Measurements from ENCODE around the gene RNF128.
"Not testable (repeated sequence)": the region's sequence is repeated elsewhere in the genome, so short reads cannot be mapped to it uniquely, and the experiment has no call there.

RNF128 gene

GRCh38 chrX:106742805-106743204 lies 16.3 kb downstream of the RNF128 start:
- Histone ChIP-seq H3K4me1 (ENCODE audit: control insufficient read depth, insufficient read depth, low read length, unreplicated experiment) (no peaks in the 10 kb centered on the region), H3K27ac (ENCODE audit: low read depth, low read length) (no peak overlapping the region), H3K36me3 (ENCODE audit: insufficient read depth, low read length) (no peaks in the 10 kb centered on the region), H3K79me2 (ENCODE audit: control insufficient read depth, insufficient read depth, low read length, unreplicated experiment) (no peaks in the 10 kb centered on the region), H2AFZ (ENCODE audit: low read length, unreplicated experiment) (no peak overlapping the region), H3K4me3 (ENCODE audit: low read depth, low read length) (no peak overlapping the region), H3K27me3 (ENCODE audit: insufficient read depth, low read length) (no peaks in the 10 kb centered on the region)

- no peaks in the 10 kb centered on the region for H3K4me1 ChIP-seq (ENCODE audit: control insufficient read depth, insufficient read depth, low read length, unreplicated experiment)
- no peak overlapping the region for H3K27ac ChIP-seq (ENCODE audit: low read depth, low read length)
Observed at GRCh38 chrX:106748377-106748776, 21.9 kb downstream of the RNF128 start.

GRCh38 chrX:106751407-106751806 lies 24.9 kb downstream of the RNF128 start:
- Histone ChIP-seq H2AFZ (ENCODE audit: low read length, unreplicated experiment) (no peak overlapping the region), H3K36me3 (ENCODE audit: insufficient read depth, low read length) (no peaks in the 10 kb centered on the region), H3K27ac (ENCODE audit: low read depth, low read length) (no peak overlapping the region), H3K27me3 (ENCODE audit: insufficient read depth, low read length) (no peaks in the 10 kb centered on the region), H3K4me1 (ENCODE audit: control insufficient read depth, insufficient read depth, low read length, unreplicated experiment) (no peaks in the 10 kb centered on the region), H3K79me2 (ENCODE audit: control insufficient read depth, insufficient read depth, low read length, unreplicated experiment) (no peaks in the 10 kb centered on the region), H3K4me3 (ENCODE audit: low read depth, low read length) (no peak overlapping the region)

More at GRCh38 chrX:106748377-106748776, 21.9 kb downstream of the RNF128 start:
- no peaks in the 10 kb centered on the region for H3K79me2 ChIP-seq (ENCODE audit: control insufficient read depth, insufficient read depth, low read length, unreplicated experiment)
- no peaks in the 10 kb centered on the region for H3K36me3 ChIP-seq (ENCODE audit: insufficient read depth, low read length)
- H3K4me3 ChIP-seq (ENCODE audit: low read depth, low read length): no peak overlapping the region
- no peak overlapping the region for H2AFZ ChIP-seq (ENCODE audit: low read length, unreplicated experiment)
- H3K27me3 ChIP-seq (ENCODE audit: insufficient read depth, low read length): no peaks in the 10 kb centered on the region

- H3K36me3 ChIP-seq (ENCODE audit: insufficient read depth, low read length): no peaks in the 10 kb centered on the region
- no peak overlapping the region for H2AFZ ChIP-seq (ENCODE audit: low read length, unreplicated experiment)
- H3K27ac ChIP-seq (ENCODE audit: low read depth, low read length): no peak overlapping the region
- H3K79me2 ChIP-seq (ENCODE audit: control insufficient read depth, insufficient read depth, low read length, unreplicated experiment): no peaks in the 10 kb centered on the region
- H3K4me1 ChIP-seq (ENCODE audit: control insufficient read depth, insufficient read depth, low read length, unreplicated experiment): no peaks in the 10 kb centered on the region
- H3K4me3 ChIP-seq (ENCODE audit: low read depth, low read length): no peak overlapping the region
- H3K27me3 ChIP-seq (ENCODE audit: insufficient read depth, low read length): no peaks in the 10 kb centered on the region
Observed at GRCh38 chrX:106752101-106752678, 25.7 kb downstream of the RNF128 start.

GRCh38 chrX:106769288-106769687 lies 42.8 kb downstream of the RNF128 start:
- H3K4me3 ChIP-seq (ENCODE audit: low read depth, low read length); H2AFZ ChIP-seq (ENCODE audit: low read length, unreplicated experiment); H3K79me2 ChIP-seq (ENCODE audit: control insufficient read depth, insufficient read depth, low read length, unreplicated experiment); H3K4me1 ChIP-seq (ENCODE audit: control insufficient read depth, insufficient read depth, low read length, unreplicated experiment); H3K36me3 ChIP-seq (ENCODE audit: insufficient read depth, low read length); H3K27me3 ChIP-seq (ENCODE audit: insufficient read depth, low read length); H3K27ac ChIP-seq (ENCODE audit: low read depth, low read length): not testable (repeated sequence)

- Histone ChIP-seq H2AFZ (ENCODE audit: low read length, unreplicated experiment) (no peak overlapping the region), H3K27ac (ENCODE audit: low read depth, low read length) (no peak overlapping the region), H3K4me1 (ENCODE audit: control insufficient read depth, insufficient read depth, low read length, unreplicated experiment) (no peaks in the 10 kb centered on the region), H3K79me2 (ENCODE audit: control insufficient read depth, insufficient read depth, low read length, unreplicated experiment) (no peaks in the 10 kb centered on the region), H3K36me3 (ENCODE audit: insufficient read depth, low read length) (no peaks in the 10 kb centered on the region), H3K4me3 (ENCODE audit: low read depth, low read length) (no peak overlapping the region), H3K27me3 (ENCODE audit: insufficient read depth, low read length) (no peaks in the 10 kb centered on the region)
Observed at GRCh38 chrX:106774981-106775380, 48.5 kb downstream of the RNF128 start.

GRCh38 chrX:106780264-106780663 lies 53.8 kb downstream of the RNF128 start:
- H3K4me3 ChIP-seq (ENCODE audit: low read depth, low read length): no peak overlapping the region
- no peaks in the 10 kb centered on the region for H3K79me2 ChIP-seq (ENCODE audit: control insufficient read depth, insufficient read depth, low read length, unreplicated experiment)
- H3K36me3 ChIP-seq (ENCODE audit: insufficient read depth, low read length): no peaks in the 10 kb centered on the region
- H3K4me1 ChIP-seq (ENCODE audit: control insufficient read depth, insufficient read depth, low read length, unreplicated experiment): no peaks in the 10 kb centered on the region
- H2AFZ ChIP-seq (ENCODE audit: low read length, unreplicated experiment): no peak overlapping the region
- H3K27me3 ChIP-seq (ENCODE audit: insufficient read depth, low read length): peaks cover 1% of the 10 kb centered on the region; the same call in 1 of the 2 replicates
- no peak overlapping the region for H3K27ac ChIP-seq (ENCODE audit: low read depth, low read length)

GRCh38 chrX:106780664-106781377 lies 54.3 kb downstream of the RNF128 start:
- no peak overlapping the region for H3K27ac ChIP-seq (ENCODE audit: low read depth, low read length)

GRCh38 chrX:106783716-106784115 lies 57.2 kb downstream of the RNF128 start:
- Histone ChIP-seq H2AFZ (ENCODE audit: low read length, unreplicated experiment) (no peak overlapping the region), H3K27ac (ENCODE audit: low read depth, low read length) (no peak overlapping the region), H3K27me3 (ENCODE audit: insufficient read depth, low read length) (peaks cover 6% of the 10 kb centered on the region; the same call in 1 of the 2 replicates), H3K4me3 (ENCODE audit: low read depth, low read length) (no peak overlapping the region), H3K36me3 (ENCODE audit: insufficient read depth, low read length) (no peaks in the 10 kb centered on the region), H3K79me2 (ENCODE audit: control insufficient read depth, insufficient read depth, low read length, unreplicated experiment) (no peaks in the 10 kb centered on the region), H3K4me1 (ENCODE audit: control insufficient read depth, insufficient read depth, low read length, unreplicated experiment) (no peaks in the 10 kb centered on the region)

More at GRCh38 chrX:106780664-106781377, 54.3 kb downstream of the RNF128 start:
- Histone ChIP-seq H2AFZ (ENCODE audit: low read length, unreplicated experiment) (no peak overlapping the region), H3K36me3 (ENCODE audit: insufficient read depth, low read length) (no peaks in the 10 kb centered on the region), H3K79me2 (ENCODE audit: control insufficient read depth, insufficient read depth, low read length, unreplicated experiment) (no peaks in the 10 kb centered on the region), H3K27me3 (ENCODE audit: insufficient read depth, low read length) (peaks cover 6% of the 10 kb centered on the region; the same call in 1 of the 2 replicates), H3K4me1 (ENCODE audit: control insufficient read depth, insufficient read depth, low read length, unreplicated experiment) (no peaks in the 10 kb centered on the region), H3K4me3 (ENCODE audit: low read depth, low read length) (no peak overlapping the region)

GRCh38 chrX:106791495-106791894 lies 65.0 kb downstream of the RNF128 start:
- Histone ChIP-seq H3K4me1 (ENCODE audit: control insufficient read depth, insufficient read depth, low read length, unreplicated experiment) (no peaks in the 10 kb centered on the region), H3K27ac (ENCODE audit: low read depth, low read length) (no peak overlapping the region), H3K27me3 (ENCODE audit: insufficient read depth, low read length) (no peaks in the 10 kb centered on the region), H3K36me3 (ENCODE audit: insufficient read depth, low read length) (no peaks in the 10 kb centered on the region), H3K79me2 (ENCODE audit: control insufficient read depth, insufficient read depth, low read length, unreplicated experiment) (no peaks in the 10 kb centered on the region), H2AFZ (ENCODE audit: low read length, unreplicated experiment) (no peak overlapping the region), H3K4me3 (ENCODE audit: low read depth, low read length) (no peak overlapping the region)

- Histone ChIP-seq H2AFZ (ENCODE audit: low read length, unreplicated experiment) (peak overlapping the region; percentile 88), H3K4me3 (ENCODE audit: low read depth, low read length) (peak overlapping the region; percentile 83), H3K36me3 (ENCODE audit: insufficient read depth, low read length) (no peaks in the 10 kb centered on the region), H3K4me1 (ENCODE audit: control insufficient read depth, insufficient read depth, low read length, unreplicated experiment) (no peaks in the 10 kb centered on the region), H3K79me2 (ENCODE audit: control insufficient read depth, insufficient read depth, low read length, unreplicated experiment) (peaks cover 30% of the 10 kb centered on the region), H3K27me3 (ENCODE audit: insufficient read depth, low read length) (no peaks in the 10 kb centered on the region), H3K27ac (ENCODE audit: low read depth, low read length) (no peak overlapping the region)
Observed at GRCh38 chrX:106802063-106802387, 75.5 kb downstream of the RNF128 start.

Data from ACC112 (cell line).